ENCODE results near the gene PSMD11. TPM values are rescaled to one million over a fixed set of nuclear protein-coding genes. Genes with fewer than 3 reads are reported as not detected.

The PSMD11 gene
- total RNA-seq, 1 experiment from 2014 or later, result 121 TPM

GRCh38 chr17:32490101-32490482, 45.8 kb downstream of the PSMD11 start:
- Histone ChIP-seq H3K27me3 (ENCODE audit: control insufficient read depth, insufficient read depth, low read length) (no peaks in the 10 kb centered on the region), H3K36me3 (replicated peaks; ENCODE audit: control insufficient read depth, insufficient read depth, low read length) (peaks cover 11% of the 10 kb centered on the region), H3K4me3 (ENCODE audit: insufficient read depth, low read depth, low read length) (no peak overlapping the region)
- DNase-seq, result peak; percentile 72

GRCh38 chr17:32491371-32492263, 47.3 kb downstream of the PSMD11 start:
- Histone ChIP-seq H3K36me3 (replicated peaks; ENCODE audit: control insufficient read depth, insufficient read depth, low read length) (peaks cover 11% of the 10 kb centered on the region), H3K4me3 (ENCODE audit: insufficient read depth, low read depth, low read length) (no peak overlapping the region), H3K27me3 (ENCODE audit: control insufficient read depth, insufficient read depth, low read length) (no peaks in the 10 kb centered on the region)
- DNase-seq, result peak; percentile 63

GRCh38 chr17:32492264-32492589, 47.9 kb downstream of the PSMD11 start:
- DNase-seq, result no peak
- H3K36me3 ChIP-seq (replicated peaks; ENCODE audit: control insufficient read depth, insufficient read depth, low read length), result peaks cover 11% of the 10 kb centered on the region
- no peaks in the 10 kb centered on the region for H3K27me3 ChIP-seq (ENCODE audit: control insufficient read depth, insufficient read depth, low read length)
- no peak overlapping the region for H3K4me3 ChIP-seq (ENCODE audit: insufficient read depth, low read depth, low read length)

GRCh38 chr17:32492648-32493289, 48.5 kb downstream of the PSMD11 start:
- DNase-seq, result no peak
- Histone ChIP-seq H3K4me3 (ENCODE audit: insufficient read depth, low read depth, low read length) (no peak overlapping the region), H3K27me3 (ENCODE audit: control insufficient read depth, insufficient read depth, low read length) (no peaks in the 10 kb centered on the region), H3K36me3 (replicated peaks; ENCODE audit: control insufficient read depth, insufficient read depth, low read length) (peaks cover 11% of the 10 kb centered on the region)

GRCh38 chr17:32493571-32493970, 49.3 kb downstream of the PSMD11 start:
- peak; percentile 60 for DNase-seq
- Histone ChIP-seq H3K36me3 (replicated peaks; ENCODE audit: control insufficient read depth, insufficient read depth, low read length) (peaks cover 7% of the 10 kb centered on the region), H3K4me3 (ENCODE audit: insufficient read depth, low read depth, low read length) (no peak overlapping the region), H3K27me3 (ENCODE audit: control insufficient read depth, insufficient read depth, low read length) (no peaks in the 10 kb centered on the region)

- H3K27me3 ChIP-seq (ENCODE audit: control insufficient read depth, insufficient read depth, low read length), result no peaks in the 10 kb centered on the region
- H3K4me3 ChIP-seq (ENCODE audit: insufficient read depth, low read depth, low read length), result no peak overlapping the region
- DNase-seq, result peak; percentile 51
- H3K36me3 ChIP-seq (replicated peaks; ENCODE audit: control insufficient read depth, insufficient read depth, low read length), result peaks cover 4% of the 10 kb centered on the region
These were observed 49.7 kb downstream of the PSMD11 start for GRCh38 chr17:32493976-32494513.

- Histone ChIP-seq H3K4me3 (ENCODE audit: insufficient read depth, low read depth, low read length) (no peak overlapping the region), H3K27me3 (ENCODE audit: control insufficient read depth, insufficient read depth, low read length) (no peaks in the 10 kb centered on the region), H3K36me3 (replicated peaks; ENCODE audit: control insufficient read depth, insufficient read depth, low read length) (peaks cover under 1% of the 10 kb centered on the region; the same call in 1 of the 2 replicates)
- DNase-seq, result peak; percentile 62
These were observed 50.5 kb downstream of the PSMD11 start for GRCh38 chr17:32494621-32495358.

- Histone ChIP-seq H3K4me3 (ENCODE audit: insufficient read depth, low read depth, low read length) (no peak overlapping the region), H3K27me3 (ENCODE audit: control insufficient read depth, insufficient read depth, low read length) (no peaks in the 10 kb centered on the region), H3K36me3 (replicated peaks; ENCODE audit: control insufficient read depth, insufficient read depth, low read length) (no peaks in the 10 kb centered on the region)
- DNase-seq, result peak; percentile 62
These were observed 51.3 kb downstream of the PSMD11 start for GRCh38 chr17:32495359-32496231.

- Histone ChIP-seq H3K4me3 (ENCODE audit: insufficient read depth, low read depth, low read length) (no peak overlapping the region), H3K36me3 (replicated peaks; ENCODE audit: control insufficient read depth, insufficient read depth, low read length) (no peaks in the 10 kb centered on the region), H3K27me3 (ENCODE audit: control insufficient read depth, insufficient read depth, low read length) (no peaks in the 10 kb centered on the region)
- peak; percentile 37 for DNase-seq
These were observed 52.2 kb downstream of the PSMD11 start for GRCh38 chr17:32496395-32497073.

- Histone ChIP-seq H3K4me3 (ENCODE audit: insufficient read depth, low read depth, low read length) (no peak overlapping the region), H3K27me3 (ENCODE audit: control insufficient read depth, insufficient read depth, low read length) (no peaks in the 10 kb centered on the region), H3K36me3 (replicated peaks; ENCODE audit: control insufficient read depth, insufficient read depth, low read length) (no peaks in the 10 kb centered on the region)
- peak; percentile 73 for DNase-seq
These were observed 53.3 kb downstream of the PSMD11 start for GRCh38 chr17:32497431-32498205.

GRCh38 chr17:32498391-32498790, 54.1 kb downstream of the PSMD11 start:
- Histone ChIP-seq H3K27me3 (ENCODE audit: control insufficient read depth, insufficient read depth, low read length) (no peaks in the 10 kb centered on the region), H3K36me3 (replicated peaks; ENCODE audit: control insufficient read depth, insufficient read depth, low read length) (no peaks in the 10 kb centered on the region), H3K4me3 (ENCODE audit: insufficient read depth, low read depth, low read length) (no peak overlapping the region)
- DNase-seq, result peak; percentile 80

GRCh38 chr17:32502013-32502412, 57.7 kb downstream of the PSMD11 start:
- Histone ChIP-seq H3K36me3 (replicated peaks; ENCODE audit: control insufficient read depth, insufficient read depth, low read length) (no peaks in the 10 kb centered on the region), H3K4me3 (ENCODE audit: insufficient read depth, low read depth, low read length) (no peak overlapping the region), H3K27me3 (ENCODE audit: control insufficient read depth, insufficient read depth, low read length) (no peaks in the 10 kb centered on the region)
- no peak for DNase-seq

- H3K4me3 ChIP-seq (ENCODE audit: insufficient read depth, low read depth, low read length), result no peak overlapping the region
These were observed 58.4 kb downstream of the PSMD11 start for GRCh38 chr17:32502710-32503109.

More at GRCh38 chr17:32502710-32503109, 58.4 kb downstream of the PSMD11 start:
- no peak for DNase-seq
- Histone ChIP-seq H3K36me3 (replicated peaks; ENCODE audit: control insufficient read depth, insufficient read depth, low read length) (no peaks in the 10 kb centered on the region), H3K27me3 (ENCODE audit: control insufficient read depth, insufficient read depth, low read length) (no peaks in the 10 kb centered on the region)

Measured in H7 (cell line).